B cell (primary cell): ENCODE results near the gene CABCOCO1. TPM values are rescaled to one million over a fixed set of nuclear protein-coding genes. Genes with fewer than 3 reads are reported as not detected.

ENCODE experiments used
- ATAC-seq: fragments of 200-7000 bp; cut with Tn5 transposase; one replicate; pipeline ENCODE4 v1.10.0; 2021; ENCODE audit warnings: low read depth, mild to moderate bottlenecking, moderate number of reproducible peaks, moderate library complexity
- CTCF ChIA-PET: fragments of 350-600 bp; sonication (Branson Sonifier 250); formaldehyde crosslinking; loops from one replicate; lab custom pipeline; 2021; ENCODE audit warnings: antibody characterized with exemption, inconsistent platforms; lab: Charles Lee
- POLR2A ChIA-PET: fragments of 350-600 bp; sonication (Branson Sonifier 250); formaldehyde crosslinking; loops from one replicate; lab custom pipeline; 2021; ENCODE audit warnings: antibody characterized with exemption; lab: Charles Lee
- DNase-seq: peaks from one replicate; pipeline ENCODE4 v3.0.0; 2013
- H2AFZ ChIP-seq: 2 replicates; pipeline ENCODE4 v1.6.1; 2012; ENCODE audit warnings: mild to moderate bottlenecking, low read depth, low read length; ENCODE audit not compliant: insufficient read depth, poor library complexity, severe bottlenecking
- H3K27ac ChIP-seq, 2 donors: 1 replicate in 1 of 2; 2 replicates in 1 of 2; pipeline ENCODE4 v1.5.1; 2012 to 2013; ENCODE audit warnings: low read length in 2 of 2, mild to moderate bottlenecking in 2 of 2, moderate library complexity in 1 of 2
- H3K27me3 ChIP-seq, 4 experiments: fragments of 200-600 bp in 1 of 4; sonication (generic) in 1 of 4; replicated peaks in 1 of 4; 1 replicate in 2 of 4; 2 replicates in 2 of 4; pipeline versions ENCODE4 v1.6.1 to v1.7.0; 2013 to 2016; ENCODE audit warnings: low read length in 3 of 4, mild to moderate bottlenecking in 2 of 4, mixed read lengths in 1 of 4, moderate library complexity in 1 of 4; ENCODE audit not compliant: insufficient read depth in 4 of 4, control insufficient read depth in 3 of 4; ENCODE audit errors: control extremely low read depth in 1 of 4
- H3K36me3 ChIP-seq, 2 experiments: replicated peaks in 1 of 2; 1 replicate in 1 of 2; 2 replicates in 1 of 2; pipeline versions ENCODE4 v1.6.1 to v1.7.1; 2013; ENCODE audit warnings: low read length in 1 of 2; ENCODE audit not compliant: insufficient read depth in 2 of 2, control insufficient read depth in 1 of 2; ENCODE audit errors: control extremely low read depth in 1 of 2, extremely low read depth in 1 of 2
- H3K4me1 ChIP-seq, 2 donors: fragments of 200-600 bp in 1 of 2; sonication (generic) in 1 of 2; 1 replicate in 1 of 2; 2 replicates in 1 of 2; pipeline versions ENCODE4 v1.5.1 to v1.6.1; 2013 to 2017; ENCODE audit warnings: low read length in 2 of 2; ENCODE audit not compliant: control insufficient read depth in 2 of 2, insufficient read depth in 2 of 2
- H3K4me2 ChIP-seq: replicated peaks from 2 replicates; pipeline ENCODE3; 2012; ENCODE audit warnings: mild to moderate bottlenecking, low read depth, low read length; ENCODE audit not compliant: poor library complexity, severe bottlenecking
- H3K4me3 ChIP-seq, 5 experiments: fragments of 200-600 bp in 1 of 5; sonication (generic) in 1 of 5; 1 replicate in 3 of 5; 2 replicates in 2 of 5; pipeline versions ENCODE4 v1.5.1 to v1.7.0; 2011 to 2016; ENCODE audit warnings: low read length in 4 of 5, mild to moderate bottlenecking in 4 of 5, low read depth in 2 of 5, control low read depth in 1 of 5, moderate library complexity in 1 of 5; ENCODE audit not compliant: insufficient read depth in 1 of 5; ENCODE audit errors: control extremely low read depth in 1 of 5, extremely low read depth in 1 of 5
- H3K79me2 ChIP-seq: fragments of 200-600 bp; sonication (generic); one replicate; pipeline ENCODE4 v1.6.0; 2016; ENCODE audit warnings: low read length; ENCODE audit not compliant: control insufficient read depth, insufficient read depth
- H3K9ac ChIP-seq: fragments of 200-600 bp; sonication (generic); 2 replicates; pipeline ENCODE4 v1.6.1; 2017; ENCODE audit warnings: mild to moderate bottlenecking, low read length, moderate library complexity
- H3K9me3 ChIP-seq, 3 donors: one replicate each; pipeline versions ENCODE4 v1.6.1 to v1.7.1; 2013; ENCODE audit warnings: low read length in 2 of 3; ENCODE audit not compliant: control insufficient read depth in 2 of 3, insufficient read depth in 1 of 3; ENCODE audit errors: control extremely low read depth in 1 of 3
- H4K20me1 ChIP-seq: 2 replicates; pipeline ENCODE4 v1.6.0; 2012; ENCODE audit warnings: mild to moderate bottlenecking, low read length; ENCODE audit not compliant: insufficient read depth, control insufficient read depth, poor library complexity, severe bottlenecking
- H3K27ac Mint-ChIP-seq: one replicate; pipeline ENCODE4 v1.8.0; 2021; ENCODE audit warnings: mixed read lengths
- H3K27me3 Mint-ChIP-seq: one replicate; pipeline ENCODE4 v1.8.0; 2021; ENCODE audit warnings: mixed read lengths
- H3K4me1 Mint-ChIP-seq: one replicate; pipeline ENCODE4 v1.8.0; 2021; ENCODE audit warnings: mixed read lengths
- H3K4me3 Mint-ChIP-seq: one replicate; pipeline ENCODE4 v1.8.0; 2021; ENCODE audit warnings: mixed read lengths
- H3K9me3 Mint-ChIP-seq: one replicate; pipeline ENCODE4 v1.8.0; 2022; ENCODE audit warnings: mixed read lengths; ENCODE audit not compliant: insufficient read depth
- CTCF ChIP-seq: fragments of 200-600 bp; IDR thresholded peaks from one replicate; pipeline ENCODE4 v1.8.0; 2022; ENCODE audit warnings: antibody characterized with exemption, mild to moderate bottlenecking
- EZH2 ChIP-seq: IDR thresholded peaks from 2 replicates; pipeline ENCODE4 v1.6.1; 2012; ENCODE audit warnings: borderline replicate concordance, low read depth, mild to moderate bottlenecking, moderate library complexity, low read length; ENCODE audit not compliant: insufficient read depth, poor library complexity, severe bottlenecking
- WGBS: methylation state at CpG from one replicate; pipeline ENCODE4 v1.1.5; 2013; ENCODE audit warnings: missing lambda C conversion rate; ENCODE audit not compliant: insufficient coverage; 5-methylcytosine and 5-hydroxymethylcytosine counted together
- intact Hi-C: fragments of 100-400 bp; cut with micrococcal nuclease; formaldehyde crosslinking; loops from one replicate; pipeline ENCODE4 v1.10.0; 2022
- polyA plus RNA-seq: library from polyadenylated mRNA; depleted of rRNA; stranded (reverse); fragments of >200 nt; gene quantifications from 2 replicates; pipeline ENCODE4 v1.2.3, GENCODE V29; 2012
- total RNA-seq, 2 donors: library from RNA; stranded (reverse); fragments of 120-200 nt in 1 of 2; gene quantifications; 1 replicate in 1 of 2; 2 replicates in 1 of 2; pipeline versions ENCODE4 v1.2.3 to v1.2.4, GENCODE V29; 2013 to 2022

The CABCOCO1 gene
- total and polyA plus RNA-seq, 2 donors (not counting 1 experiment from before 2014, with no cell fraction given): not detected

DNA sequence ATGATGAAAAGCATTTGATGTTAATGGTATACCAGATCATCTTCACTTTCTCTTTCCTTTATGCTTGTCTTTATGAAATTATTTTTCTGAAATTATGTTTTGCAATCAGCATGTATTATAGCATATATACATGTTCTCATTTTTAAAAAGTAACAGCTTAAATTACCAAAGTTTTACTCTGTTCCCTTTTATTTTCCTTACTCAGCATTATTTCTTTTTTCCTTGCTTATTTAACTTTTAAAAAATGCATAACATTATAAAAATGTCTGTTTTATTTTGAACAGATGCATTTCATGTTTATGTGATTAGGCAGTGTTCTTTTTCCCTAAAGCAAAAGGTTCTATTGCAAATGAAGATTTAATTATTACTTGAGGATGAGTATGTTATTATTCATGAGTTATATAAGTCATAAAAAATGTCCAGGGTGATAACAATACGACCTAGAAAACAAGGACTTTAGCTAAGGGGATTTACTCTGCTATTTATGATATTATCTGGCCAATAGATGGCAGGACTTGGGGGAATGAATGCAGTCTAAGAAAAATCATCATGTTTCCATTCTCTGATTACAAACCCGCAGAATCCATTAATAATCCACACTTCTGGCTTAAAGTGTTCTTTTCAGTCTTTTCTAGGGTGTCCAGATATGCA lies 38.5 kb downstream of the CABCOCO1 start:
- ATAC-seq: no peak

GRCh38 chr10:61701706-61702105 lies 39.0 kb downstream of the CABCOCO1 start:
- ATAC-seq: no peak
- H3K9ac ChIP-seq: no peak overlapping the region
- intact Hi-C loops: no loop called here

More for the DNA sequence above, 38.5 kb downstream of the CABCOCO1 start:
- H3K4me2 ChIP-seq: no peak overlapping the region
- POLR2A ChIA-PET: no interaction called here
- H4K20me1 ChIP-seq: no peaks in the 10 kb centered on the region
- Mint-ChIP-seq H3K4me3 (no peak overlapping the region), H3K9me3 (no peaks in the 10 kb centered on the region), H3K27ac (no peak overlapping the region), H3K4me1 (no peaks in the 10 kb centered on the region), H3K27me3 (peaks cover 8% of the 10 kb centered on the region)
- CTCF ChIA-PET: no interaction called here
- no peak overlapping the region for H2AFZ ChIP-seq
- H3K4me1 ChIP-seq: no peaks in the 10 kb centered on the region
- intact Hi-C loops: no loop called here
- no peak for DNase-seq
- no peaks in the 10 kb centered on the region for H3K9me3 ChIP-seq
- no peak overlapping the region for H3K9ac ChIP-seq
- H3K4me3 ChIP-seq: no peak overlapping the region
- no peaks in the 10 kb centered on the region for H3K27me3 ChIP-seq
- H3K79me2 ChIP-seq: no peaks in the 10 kb centered on the region
- H3K36me3 ChIP-seq: no peaks in the 10 kb centered on the region
- no peak overlapping the region for H3K27ac ChIP-seq
- TF ChIP-seq CTCF (no peak), EZH2 (no peak)
- no CpG with 5 or more reads among the region's 2 CpGs for WGBS

More at GRCh38 chr10:61701706-61702105, 39.0 kb downstream of the CABCOCO1 start:
- Histone ChIP-seq H3K4me3 (no peak overlapping the region), H3K79me2 (no peaks in the 10 kb centered on the region), H3K27me3 (no peaks in the 10 kb centered on the region), H3K9me3 (no peaks in the 10 kb centered on the region), H3K4me2 (no peak overlapping the region), H3K27ac (no peak overlapping the region), H3K36me3 (no peaks in the 10 kb centered on the region), H2AFZ (no peak overlapping the region), H3K4me1 (no peaks in the 10 kb centered on the region), H4K20me1 (no peaks in the 10 kb centered on the region)
- CTCF ChIA-PET: no interaction called here
- TF ChIP-seq EZH2 (no peak), CTCF (no peak)
- WGBS: no CpG with 5 or more reads among the region's 2 CpGs
- POLR2A ChIA-PET: no interaction called here
- no peak for DNase-seq
- Mint-ChIP-seq H3K27ac (no peak overlapping the region), H3K4me1 (no peaks in the 10 kb centered on the region), H3K9me3 (no peaks in the 10 kb centered on the region), H3K27me3 (peaks cover 8% of the 10 kb centered on the region), H3K4me3 (no peak overlapping the region)
